ENCODE data around the gene PLCG2. TPM values are rescaled to one million over a fixed set of nuclear protein-coding genes. Genes with fewer than 3 reads are reported as not detected.

Gene PLCG2
- total RNA-seq, 6 experiments from 2014 or later: 11.1 to 23.1 (median 17.7) TPM

DNA sequence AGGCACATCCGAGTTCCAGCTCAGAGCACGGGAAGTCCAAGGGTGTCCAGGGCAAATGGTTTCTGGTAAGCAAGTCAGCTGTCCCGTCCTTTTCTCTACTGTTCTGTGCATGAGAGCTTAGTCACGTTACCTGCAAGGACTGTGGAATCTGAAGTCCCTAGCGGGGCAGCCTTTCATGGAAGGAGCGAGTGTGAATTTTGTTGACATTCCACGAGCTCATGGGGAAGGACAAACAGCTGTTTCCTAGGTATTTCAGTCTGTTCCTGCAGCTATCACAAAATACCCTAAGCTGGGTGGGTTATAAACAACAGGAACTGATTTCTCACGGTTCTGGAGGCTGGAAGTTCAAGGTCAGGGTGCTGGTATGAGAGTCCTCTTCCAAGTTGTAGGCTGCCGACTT, 122.9 kb downstream of the PLCG2 start:
- Histone ChIP-seq H3K36me3 (peaks cover 0 to 12% (median 0%) of the 10 kb centered on the region in 4 donors), H3K4me3 (no peak overlapping the region), H3K27ac (no peak overlapping the region), H3K9me3 (no peaks in the 10 kb centered on the region), H3K4me1 (no peaks in the 10 kb centered on the region), H3K27me3 (no peaks in the 10 kb centered on the region)
- WGBS (ENCODE audit: insufficient coverage, low coverage, low lambda C conversion rate, missing lambda C conversion rate): 54% methylated on average over 6 of the region's 9 CpGs
- TF ChIP-seq POLR2A (IDR thresholded peaks at IDR 0.05): no peak
- TF ChIP-seq, protein P1, sequence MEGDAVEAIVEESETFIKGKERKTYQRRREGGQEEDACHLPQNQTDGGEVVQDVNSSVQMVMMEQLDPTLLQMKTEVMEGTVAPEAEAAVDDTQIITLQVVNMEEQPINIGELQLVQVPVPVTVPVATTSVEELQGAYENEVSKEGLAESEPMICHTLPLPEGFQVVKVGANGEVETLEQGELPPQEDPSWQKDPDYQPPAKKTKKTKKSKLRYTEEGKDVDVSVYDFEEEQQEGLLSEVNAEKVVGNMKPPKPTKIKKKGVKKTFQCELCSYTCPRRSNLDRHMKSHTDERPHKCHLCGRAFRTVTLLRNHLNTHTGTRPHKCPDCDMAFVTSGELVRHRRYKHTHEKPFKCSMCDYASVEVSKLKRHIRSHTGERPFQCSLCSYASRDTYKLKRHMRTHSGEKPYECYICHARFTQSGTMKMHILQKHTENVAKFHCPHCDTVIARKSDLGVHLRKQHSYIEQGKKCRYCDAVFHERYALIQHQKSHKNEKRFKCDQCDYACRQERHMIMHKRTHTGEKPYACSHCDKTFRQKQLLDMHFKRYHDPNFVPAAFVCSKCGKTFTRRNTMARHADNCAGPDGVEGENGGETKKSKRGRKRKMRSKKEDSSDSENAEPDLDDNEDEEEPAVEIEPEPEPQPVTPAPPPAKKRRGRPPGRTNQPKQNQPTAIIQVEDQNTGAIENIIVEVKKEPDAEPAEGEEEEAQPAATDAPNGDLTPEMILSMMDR (IDR thresholded peaks at IDR 0.05): no peak
- ATAC-seq (peak in 3 of 4 donors; percentile 58 to 77 (median 71)), DNase-seq (no peak)
- intact Hi-C loops (cut with DNase I): no loop called here

- ATAC-seq (no peak), DNase-seq (no peak)
- Histone ChIP-seq H3K4me3 (no peak overlapping the region), H3K4me1 (no peaks in the 10 kb centered on the region), H3K36me3 (peaks cover 0 to 12% (median 0%) of the 10 kb centered on the region in 4 donors), H3K27ac (no peak overlapping the region), H3K27me3 (no peaks in the 10 kb centered on the region), H3K9me3 (no peaks in the 10 kb centered on the region)
- TF ChIP-seq POLR2A (IDR thresholded peaks at IDR 0.05): no peak
- TF ChIP-seq, protein P1 (IDR thresholded peaks at IDR 0.05): no peak
- WGBS (ENCODE audit: insufficient coverage, low coverage, low lambda C conversion rate, missing lambda C conversion rate): 89% methylated on average over 1 of the region's 8 CpGs
- intact Hi-C loops (cut with DNase I): no loop called here
These were observed 125.2 kb downstream of the PLCG2 start for GRCh38 chr16:81904320-81904719.

DNA sequence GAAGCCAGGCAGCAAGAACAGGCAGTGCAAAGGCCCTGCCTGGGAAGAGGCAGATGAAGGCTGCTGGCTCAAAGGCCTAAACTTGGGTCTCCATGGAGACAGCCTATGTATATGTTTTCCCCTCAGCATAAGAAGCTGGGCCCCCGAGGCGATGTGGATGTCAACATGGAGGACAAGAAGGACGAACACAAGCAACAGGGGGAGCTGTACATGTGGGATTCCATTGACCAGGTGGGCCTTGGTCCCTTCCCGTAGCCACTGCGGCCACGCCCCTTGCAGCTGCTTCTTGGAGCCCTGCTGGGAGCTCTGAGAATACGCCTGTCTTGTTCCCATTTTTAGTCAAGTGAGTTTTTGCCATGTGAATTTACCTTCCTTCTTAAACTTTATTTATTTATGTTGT, 126.2 kb downstream of the PLCG2 start:
- intact Hi-C loops (cut with DNase I): no loop called here
- no peak for TF ChIP-seq POLR2A (IDR thresholded peaks at IDR 0.05)
- TF ChIP-seq, protein P1 (IDR thresholded peaks at IDR 0.05): no peak

GRCh38 chr16:81907681-81908080, 128.6 kb downstream of the PLCG2 start:
- ATAC-seq (no peak), DNase-seq (no peak)
- no peaks in the 10 kb centered on the region for H3K27me3 ChIP-seq
- no peak overlapping the region for H3K27ac ChIP-seq
- no peak overlapping the region for H3K4me3 ChIP-seq
- intact Hi-C loops (cut with DNase I): no loop called here
- no peaks in the 10 kb centered on the region for H3K9me3 ChIP-seq
- peaks cover 0 to 12% (median 0%) of the 10 kb centered on the region in 4 donors for H3K36me3 ChIP-seq
- TF ChIP-seq, protein P1 (IDR thresholded peaks at IDR 0.05): no peak
- no peak for TF ChIP-seq POLR2A (IDR thresholded peaks at IDR 0.05)
- WGBS (ENCODE audit: insufficient coverage, low coverage, low lambda C conversion rate, missing lambda C conversion rate): no CpG with 5 or more reads among the region's 8 CpGs
- H3K4me1 ChIP-seq: no peaks in the 10 kb centered on the region

More for the DNA sequence above, 126.2 kb downstream of the PLCG2 start:
- Histone ChIP-seq H3K4me3 (no peak overlapping the region), H3K9me3 (no peaks in the 10 kb centered on the region), H3K27me3 (no peaks in the 10 kb centered on the region), H3K36me3 (peaks cover 0 to 12% (median 0%) of the 10 kb centered on the region in 4 donors), H3K4me1 (no peaks in the 10 kb centered on the region), H3K27ac (no peak overlapping the region)
- DNase-seq: no peak
- 92% methylated on average over 6 of the region's 7 CpGs for WGBS (ENCODE audit: insufficient coverage, low coverage, low lambda C conversion rate, missing lambda C conversion rate)
- no peak for ATAC-seq
